C4-2B (cell line): ENCODE data around the gene LURAP1L.

ENCODE experiments used
- H3K27ac ChIP-seq: fragments of 450-650 bp; 2 replicates; pipeline ENCODE4 v1.5.1; 2017
- CTCF ChIP-seq: fragments of 450-650 bp; conservative IDR thresholded peaks from 2 replicates; pipeline ENCODE4 v1.5.1; 2017; ENCODE audit warnings: mild to moderate bottlenecking
- ZFX ChIP-seq: fragments of 450-650 bp; IDR thresholded peaks from 2 replicates; pipeline ENCODE4 v1.6.1; 2017

Gene LURAP1L

GRCh38 chr9:12846035-12846434 lies 71.2 kb downstream of the LURAP1L start:
- TF ChIP-seq ZFX (no peak), CTCF (no peak)

DNA sequence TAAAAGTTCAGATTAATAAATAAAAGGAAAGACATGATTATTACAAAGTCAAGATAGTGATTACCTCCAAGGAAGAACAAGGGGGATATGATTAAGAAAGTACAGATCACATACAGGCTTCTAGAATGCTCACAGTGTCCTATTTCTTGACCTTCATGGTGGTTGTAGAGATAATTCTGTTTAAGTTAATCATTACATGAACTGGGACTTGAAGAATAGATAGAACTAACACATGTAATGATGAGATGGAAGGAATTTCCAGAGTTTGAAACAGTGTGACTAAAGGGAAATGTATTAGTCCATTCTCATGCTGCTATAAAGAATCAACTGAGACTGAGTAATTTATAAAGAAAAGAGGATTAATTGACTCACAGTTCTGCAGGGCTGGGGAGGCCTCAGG lies 72.7 kb downstream of the LURAP1L start:
- TF ChIP-seq CTCF (no peak), ZFX (no peak)
- no peak overlapping the region for H3K27ac ChIP-seq

More at GRCh38 chr9:12846035-12846434, 71.2 kb downstream of the LURAP1L start:
- no peak overlapping the region for H3K27ac ChIP-seq

GRCh38 chr9:12849486-12850003 lies 74.7 kb downstream of the LURAP1L start:
- H3K27ac ChIP-seq: no peak overlapping the region
- no peak for TF ChIP-seq CTCF
- no peak for TF ChIP-seq ZFX

GRCh38 chr9:12851341-12852090 lies 76.7 kb downstream of the LURAP1L start:
- H3K27ac ChIP-seq: no peak overlapping the region
- no peak for TF ChIP-seq CTCF

- H3K27ac ChIP-seq: no peak overlapping the region
- TF ChIP-seq CTCF (no peak), ZFX (no peak)
Measured at GRCh38 chr9:12853051-12853450, 78.2 kb downstream of the LURAP1L start.

- H3K27ac ChIP-seq: no peak overlapping the region
- no peak for TF ChIP-seq ZFX
- no peak for TF ChIP-seq CTCF
Measured at GRCh38 chr9:12854221-12854620, 79.4 kb downstream of the LURAP1L start.

- no peak for TF ChIP-seq ZFX
- TF ChIP-seq CTCF: no peak
Measured at GRCh38 chr9:12855066-12855465, 80.2 kb downstream of the LURAP1L start.

More at GRCh38 chr9:12855066-12855465, 80.2 kb downstream of the LURAP1L start:
- no peak overlapping the region for H3K27ac ChIP-seq
